ENCODE measurements around the gene SLC5A5. TPM values are rescaled to one million over a fixed set of nuclear protein-coding genes. Genes with fewer than 3 reads are reported as not detected.

SLC5A5 gene
- polyA plus RNA-seq, 2 donors, result 0.01 to 0.04 TPM

- peak overlapping the region; percentile 62 to 85 for H3K27ac ChIP-seq (ENCODE audit: low read depth in 2 of 2, low read length in 1 of 2)
- no peaks in the 10 kb centered on the region for H3K9me3 ChIP-seq (ENCODE audit: control insufficient read depth in 2 of 2, insufficient read depth in 1 of 2, low read depth in 1 of 2, low read length in 1 of 2)
- H3K27me3 ChIP-seq (ENCODE audit: control insufficient read depth in 1 of 2, insufficient read depth in 2 of 2, low read length in 2 of 2), result no peaks in the 10 kb centered on the region
- peak overlapping the region; percentile 73 to 80 for H3K4me3 ChIP-seq (ENCODE audit: low read depth in 1 of 2, low read length in 2 of 2)
- WGBS, 2 donors, result 17 to 18% methylated on average over 19 of the region's 19 CpGs
- peaks cover 0 to 4% of the 10 kb centered on the region in 2 donors for H3K4me1 ChIP-seq (ENCODE audit: control insufficient read depth in 2 of 2, insufficient read depth in 2 of 2, low read length in 1 of 2)
- peaks cover 0 to 4% of the 10 kb centered on the region in 2 donors for H3K36me3 ChIP-seq (ENCODE audit: control insufficient read depth in 2 of 2, insufficient read depth in 2 of 2, low read length in 1 of 2)
Observed at GRCh38 chr19:17933414-17934129, 61.8 kb downstream of the SLC5A5 start.

GRCh38 chr19:17936379-17936778 is 64.6 kb downstream of the SLC5A5 start:
- Histone ChIP-seq H3K27ac (ENCODE audit: low read depth in 2 of 2, low read length in 1 of 2) (no peak overlapping the region), H3K4me1 (ENCODE audit: control insufficient read depth in 2 of 2, insufficient read depth in 2 of 2, low read length in 1 of 2) (peaks cover 0 to 4% of the 10 kb centered on the region in 2 donors), H3K36me3 (ENCODE audit: control insufficient read depth in 2 of 2, insufficient read depth in 2 of 2, low read length in 1 of 2) (peaks cover 0 to 9% of the 10 kb centered on the region in 2 donors), H3K27me3 (ENCODE audit: control insufficient read depth in 1 of 2, insufficient read depth in 2 of 2, low read length in 2 of 2) (no peaks in the 10 kb centered on the region), H3K4me3 (ENCODE audit: low read depth in 1 of 2, low read length in 2 of 2) (no peak overlapping the region), H3K9me3 (ENCODE audit: control insufficient read depth in 2 of 2, insufficient read depth in 1 of 2, low read depth in 1 of 2, low read length in 1 of 2) (no peaks in the 10 kb centered on the region)
- WGBS, 2 donors, result 91 to 92% methylated on average over 21 of the region's 21 CpGs

- no peak overlapping the region for H3K27ac ChIP-seq (ENCODE audit: low read depth in 2 of 2, low read length in 1 of 2)
- H3K4me1 ChIP-seq (ENCODE audit: control insufficient read depth in 2 of 2, insufficient read depth in 2 of 2, low read length in 1 of 2), result peaks cover 0 to 4% of the 10 kb centered on the region in 2 donors
- WGBS, 2 donors, result 89 to 91% methylated on average over 9 of the region's 9 CpGs
- H3K4me3 ChIP-seq (ENCODE audit: low read depth in 1 of 2, low read length in 2 of 2), result no peak overlapping the region
- no peaks in the 10 kb centered on the region for H3K9me3 ChIP-seq (ENCODE audit: control insufficient read depth in 2 of 2, insufficient read depth in 1 of 2, low read depth in 1 of 2, low read length in 1 of 2)
- peaks cover 0 to 12% of the 10 kb centered on the region in 2 donors for H3K36me3 ChIP-seq (ENCODE audit: control insufficient read depth in 2 of 2, insufficient read depth in 2 of 2, low read length in 1 of 2)
- H3K27me3 ChIP-seq (ENCODE audit: control insufficient read depth in 1 of 2, insufficient read depth in 2 of 2, low read length in 2 of 2), result no peaks in the 10 kb centered on the region
Observed at GRCh38 chr19:17937371-17937900, 65.7 kb downstream of the SLC5A5 start.

- Histone ChIP-seq H3K36me3 (ENCODE audit: control insufficient read depth in 2 of 2, insufficient read depth in 2 of 2, low read length in 1 of 2) (peaks cover 0 to 15% of the 10 kb centered on the region in 2 donors), H3K4me1 (ENCODE audit: control insufficient read depth in 2 of 2, insufficient read depth in 2 of 2, low read length in 1 of 2) (peaks cover 0 to 8% of the 10 kb centered on the region in 2 donors), H3K4me3 (ENCODE audit: low read depth in 1 of 2, low read length in 2 of 2) (no peak overlapping the region), H3K27ac (ENCODE audit: low read depth in 2 of 2, low read length in 1 of 2) (peak overlapping the region in 1 of 2 donors; percentile 27), H3K9me3 (ENCODE audit: control insufficient read depth in 2 of 2, insufficient read depth in 1 of 2, low read depth in 1 of 2, low read length in 1 of 2) (no peaks in the 10 kb centered on the region), H3K27me3 (ENCODE audit: control insufficient read depth in 1 of 2, insufficient read depth in 2 of 2, low read length in 2 of 2) (no peaks in the 10 kb centered on the region)
- WGBS, 2 donors, result 48% methylated on average over 7 of the region's 7 CpGs
Observed at GRCh38 chr19:17938092-17938845, 66.5 kb downstream of the SLC5A5 start.

GRCh38 chr19:17942181-17942580 is 70.4 kb downstream of the SLC5A5 start:
- Histone ChIP-seq H3K27me3 (ENCODE audit: control insufficient read depth in 1 of 2, insufficient read depth in 2 of 2, low read length in 2 of 2) (no peaks in the 10 kb centered on the region), H3K9me3 (ENCODE audit: control insufficient read depth in 2 of 2, insufficient read depth in 1 of 2, low read depth in 1 of 2, low read length in 1 of 2) (no peaks in the 10 kb centered on the region), H3K4me1 (ENCODE audit: control insufficient read depth in 2 of 2, insufficient read depth in 2 of 2, low read length in 1 of 2) (peaks cover 4 to 17% of the 10 kb centered on the region in 2 donors), H3K4me3 (ENCODE audit: low read depth in 1 of 2, low read length in 2 of 2) (no peak overlapping the region), H3K27ac (ENCODE audit: low read depth in 2 of 2, low read length in 1 of 2) (no peak overlapping the region), H3K36me3 (ENCODE audit: control insufficient read depth in 2 of 2, insufficient read depth in 2 of 2, low read length in 1 of 2) (peaks cover 0 to 12% of the 10 kb centered on the region in 2 donors)
- 68 to 77% methylated on average over 17 of the region's 17 CpGs for WGBS, 2 donors

DNA sequence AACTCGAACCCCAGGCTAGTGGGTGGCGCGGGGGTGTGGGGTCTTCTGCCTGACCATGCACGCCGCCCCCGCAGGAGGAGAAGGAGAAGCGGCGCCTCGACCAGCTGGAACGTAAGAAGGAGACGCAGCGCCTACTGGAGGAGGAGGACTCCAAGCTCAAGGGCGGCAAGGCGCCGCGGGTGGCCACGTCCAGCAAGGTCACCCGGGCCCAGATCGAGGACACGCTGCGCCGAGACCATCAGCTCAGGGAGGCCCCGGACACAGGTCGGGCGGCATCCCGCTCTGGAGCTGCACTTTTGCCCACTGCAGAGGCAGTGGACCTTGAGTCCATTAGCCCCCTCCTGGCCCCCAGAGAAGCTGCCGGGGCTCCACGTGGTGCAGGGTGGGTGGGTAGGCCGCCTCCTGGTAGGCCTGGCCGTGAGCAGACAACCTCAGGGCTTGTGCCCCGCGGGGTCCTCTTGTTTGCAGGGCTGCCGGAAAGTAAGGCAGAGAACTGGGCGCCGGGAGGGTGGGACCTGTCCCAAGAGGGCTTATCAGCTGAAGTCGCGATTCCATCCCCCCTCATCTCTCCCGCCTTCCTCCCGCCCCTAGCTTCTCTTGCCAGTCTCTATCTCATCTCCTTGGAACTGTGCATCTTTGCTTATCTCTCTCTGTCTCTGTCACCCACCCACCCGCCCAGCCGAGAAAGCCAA is 71.0 kb downstream of the SLC5A5 start:
- no peaks in the 10 kb centered on the region for H3K9me3 ChIP-seq (ENCODE audit: control insufficient read depth in 2 of 2, insufficient read depth in 1 of 2, low read depth in 1 of 2, low read length in 1 of 2)
- H3K27me3 ChIP-seq (ENCODE audit: control insufficient read depth in 1 of 2, insufficient read depth in 2 of 2, low read length in 2 of 2), result no peaks in the 10 kb centered on the region
- 71 to 77% methylated on average over 35 to 41 of the region's 41 CpGs for WGBS, 2 donors
- H3K36me3 ChIP-seq (ENCODE audit: control insufficient read depth in 2 of 2, insufficient read depth in 2 of 2, low read length in 1 of 2), result peaks cover 0 to 12% of the 10 kb centered on the region in 2 donors
- no peak overlapping the region for H3K27ac ChIP-seq (ENCODE audit: low read depth in 2 of 2, low read length in 1 of 2)
- H3K4me1 ChIP-seq (ENCODE audit: control insufficient read depth in 2 of 2, insufficient read depth in 2 of 2, low read length in 1 of 2), result peaks cover 4 to 20% of the 10 kb centered on the region in 2 donors
- no peak overlapping the region for H3K4me3 ChIP-seq (ENCODE audit: low read depth in 1 of 2, low read length in 2 of 2)

DNA sequence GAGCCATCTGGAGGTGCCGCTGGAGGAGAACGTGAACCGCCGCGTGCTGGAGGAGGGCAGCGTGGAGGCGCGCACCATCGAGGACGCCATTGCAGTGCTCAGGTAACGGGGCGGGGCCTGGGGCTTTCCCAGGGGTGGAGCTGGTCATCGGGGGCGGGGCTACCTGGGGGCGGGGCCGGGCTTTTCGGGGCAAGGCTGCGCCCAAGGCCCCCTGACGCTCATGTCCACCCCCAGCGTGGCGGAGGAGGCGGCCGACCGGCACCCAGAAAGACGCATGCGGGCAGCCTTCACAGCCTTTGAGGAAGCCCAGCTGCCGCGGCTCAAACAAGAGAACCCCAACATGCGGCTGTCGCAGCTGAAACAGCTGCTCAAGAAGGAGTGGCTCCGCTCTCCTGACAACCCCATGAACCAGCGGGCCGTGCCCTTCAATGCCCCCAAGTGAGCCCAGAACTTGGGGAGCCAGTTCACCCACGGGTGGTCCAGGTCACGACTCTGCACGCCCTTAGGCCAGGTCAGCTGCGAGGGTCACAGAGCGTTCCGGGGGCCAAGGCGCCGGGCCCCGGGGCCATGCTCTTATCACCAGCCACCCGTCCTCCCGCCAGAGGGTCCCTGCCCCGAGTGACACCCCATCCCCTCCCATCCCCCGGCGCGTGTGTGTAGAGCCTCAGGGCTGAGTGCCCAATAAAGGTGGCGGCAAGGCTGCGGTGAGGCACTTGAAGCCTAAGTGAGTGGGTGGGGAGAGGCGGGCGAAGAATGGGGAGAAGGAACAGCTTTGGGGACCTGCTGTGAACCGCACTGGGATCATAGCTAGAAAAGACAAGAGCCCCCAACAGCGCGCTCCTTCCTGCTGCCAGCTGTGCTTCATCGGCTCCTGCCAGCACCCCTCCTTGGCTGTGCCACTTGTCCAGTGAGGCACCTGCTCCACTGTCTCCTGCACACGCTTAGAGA is 71.8 kb downstream of the SLC5A5 start:
- Histone ChIP-seq H3K4me3 (ENCODE audit: low read depth in 1 of 2, low read length in 2 of 2) (no peak overlapping the region), H3K27ac (ENCODE audit: low read depth in 2 of 2, low read length in 1 of 2) (peak overlapping the region; percentile 47 to 63), H3K9me3 (ENCODE audit: control insufficient read depth in 2 of 2, insufficient read depth in 1 of 2, low read depth in 1 of 2, low read length in 1 of 2) (no peaks in the 10 kb centered on the region), H3K36me3 (ENCODE audit: control insufficient read depth in 2 of 2, insufficient read depth in 2 of 2, low read length in 1 of 2) (peaks cover 0 to 12% of the 10 kb centered on the region in 2 donors), H3K4me1 (ENCODE audit: control insufficient read depth in 2 of 2, insufficient read depth in 2 of 2, low read length in 1 of 2) (peaks cover 4 to 20% of the 10 kb centered on the region in 2 donors), H3K27me3 (ENCODE audit: control insufficient read depth in 1 of 2, insufficient read depth in 2 of 2, low read length in 2 of 2) (no peaks in the 10 kb centered on the region)
- WGBS, 2 donors, result 63 to 73% methylated on average over 47 to 57 of the region's 57 CpGs

DNA sequence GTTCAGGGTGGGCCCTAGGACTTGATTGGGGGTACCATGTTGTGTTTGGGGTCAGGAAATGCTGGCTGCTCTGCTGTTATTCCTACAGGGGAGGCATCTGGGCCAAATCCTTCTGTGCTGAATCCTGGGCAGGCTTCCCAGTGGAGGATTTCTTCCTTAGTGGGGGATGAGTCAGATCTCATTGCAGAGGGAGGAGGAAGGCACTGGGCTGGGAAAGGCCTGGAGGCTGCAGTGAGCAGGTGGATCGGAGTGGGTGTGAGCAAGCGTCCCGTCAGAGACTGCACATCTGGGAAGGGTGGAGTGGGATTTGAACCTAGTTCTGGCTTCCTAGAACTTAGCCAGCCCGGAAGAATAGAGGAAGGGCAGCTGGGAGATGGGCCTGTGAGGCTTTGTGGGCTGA is 72.6 kb downstream of the SLC5A5 start:
- Histone ChIP-seq H3K36me3 (ENCODE audit: control insufficient read depth in 2 of 2, insufficient read depth in 2 of 2, low read length in 1 of 2) (peaks cover 0 to 11% of the 10 kb centered on the region in 2 donors), H3K4me1 (ENCODE audit: control insufficient read depth in 2 of 2, insufficient read depth in 2 of 2, low read length in 1 of 2) (peaks cover 4 to 20% of the 10 kb centered on the region in 2 donors), H3K27ac (ENCODE audit: low read depth in 2 of 2, low read length in 1 of 2) (peak overlapping the region; percentile 47 to 66), H3K9me3 (ENCODE audit: control insufficient read depth in 2 of 2, insufficient read depth in 1 of 2, low read depth in 1 of 2, low read length in 1 of 2) (no peaks in the 10 kb centered on the region), H3K27me3 (ENCODE audit: control insufficient read depth in 1 of 2, insufficient read depth in 2 of 2, low read length in 2 of 2) (no peaks in the 10 kb centered on the region), H3K4me3 (ENCODE audit: low read depth in 1 of 2, low read length in 2 of 2) (no peak overlapping the region)
- 37 to 56% methylated on average over 4 of the region's 4 CpGs for WGBS, 2 donors

Measured in esophagus (tissue), 2 donors.